Mucosa of descending colon (tissue), 3 donors: Measurements from ENCODE around the gene KCNC2. TPM values are rescaled to one million over a fixed set of nuclear protein-coding genes. Genes with fewer than 3 reads are reported as not detected.

Experiments used
- ATAC-seq: fragments of 200-7000 bp; cut with Tn5 transposase; one replicate; pipeline ENCODE4 v1.9.1; 2020; ENCODE audit warnings: mild to moderate bottlenecking, moderate library complexity
- DNase-seq, 3 donors: peaks; one replicate each; pipeline ENCODE4 v3.0.0-alpha.2; 2020
- H3K36me3 ChIP-seq: fragments of 200-600 bp; one replicate; pipeline ENCODE4 v1.8.0; 2021; ENCODE audit warnings: low read depth, mild to moderate bottlenecking
- H3K4me1 ChIP-seq: fragments of 200-600 bp; one replicate; pipeline ENCODE4 v1.8.0; 2021; ENCODE audit warnings: low read depth, mild to moderate bottlenecking
- H3K4me3 ChIP-seq: fragments of 200-600 bp; one replicate; pipeline ENCODE4 v1.8.0; 2021; ENCODE audit warnings: mild to moderate bottlenecking
- H3K9me3 ChIP-seq: fragments of 200-600 bp; one replicate; pipeline ENCODE4 v1.8.0; 2021; ENCODE audit warnings: mild to moderate bottlenecking
- CTCF ChIP-seq: fragments of 200-600 bp; IDR thresholded peaks from one replicate; pipeline ENCODE4 v1.8.0; 2022; ENCODE audit warnings: antibody characterized with exemption, mild to moderate bottlenecking
- intact Hi-C, 2 donors: fragments of 100-400 bp; cut with DNase I in 1 of 2; cut with micrococcal nuclease in 1 of 2; formaldehyde crosslinking; loops; one replicate each; pipeline versions ENCODE4 v1.11.0 to v1.11.1; 2022; cut with DNase I, micrococcal nuclease
- total RNA-seq, 3 donors: library from RNA; stranded (reverse); fragmentation: NEBNext Ultra II Directional in 2 of 3; extraction: Animal tissue kit (Norgen Biotek cat#: 25700) in 2 of 3; gene quantifications; one replicate each; pipeline versions ENCODE4 v1.2.1 to v1.2.4, GENCODE V29; 2021 to 2023
- donor health status: DM: no; HTN: no; CAD: no; lungs with moderate emphysema.
- donor health status: DM: no; HTN: no; CAD: no.
- donor health status: DM: no; HTN: yes; CAD: no.

KCNC2 gene
- total RNA-seq, 3 donors from 2014 or later: 0.44 TPM; not detected in 2

- intact Hi-C loops: no loop called here
- Histone ChIP-seq H3K9me3 (no peaks in the 10 kb centered on the region), H3K4me3 (no peak overlapping the region), H3K36me3 (no peaks in the 10 kb centered on the region), H3K4me1 (no peaks in the 10 kb centered on the region)
- no peak for TF ChIP-seq CTCF
- ATAC-seq (no peak), DNase-seq (no peak)
Observed at GRCh38 chr12:75227132-75227531, 17.5 kb upstream of the KCNC2 start.

GRCh38 chr12:75212072-75212471, 2.4 kb upstream of the KCNC2 start:
- DNase-seq (no peak), ATAC-seq (no peak)
- intact Hi-C loops: no loop called here
- no peak for TF ChIP-seq CTCF
- Histone ChIP-seq H3K4me1 (no peaks in the 10 kb centered on the region), H3K9me3 (no peaks in the 10 kb centered on the region), H3K4me3 (no peak overlapping the region), H3K36me3 (no peaks in the 10 kb centered on the region)

- ATAC-seq (no peak), DNase-seq (peak in 1 of 3 donors; percentile 5)
- intact Hi-C loops: no loop called here
Observed at GRCh38 chr12:75208856-75209811, 505 bp downstream of the KCNC2 start.

GRCh38 chr12:75207338-75208083, 2.1 kb downstream of the KCNC2 start:
- Histone ChIP-seq H3K9me3 (no peaks in the 10 kb centered on the region), H3K4me1 (no peaks in the 10 kb centered on the region), H3K4me3 (no peak overlapping the region), H3K36me3 (no peaks in the 10 kb centered on the region)
- peak in 1 of 3 donors; percentile 37 for DNase-seq
- TF ChIP-seq CTCF: no peak
- no peak for ATAC-seq
- intact Hi-C loops: no loop called here

More at GRCh38 chr12:75208856-75209811, 505 bp downstream of the KCNC2 start:
- Histone ChIP-seq H3K9me3 (no peaks in the 10 kb centered on the region), H3K4me3 (no peak overlapping the region), H3K4me1 (no peaks in the 10 kb centered on the region), H3K36me3 (no peaks in the 10 kb centered on the region)
- no peak for TF ChIP-seq CTCF

GRCh38 chr12:75205558-75205957, 4.1 kb downstream of the KCNC2 start:
- no peaks in the 10 kb centered on the region for H3K36me3 ChIP-seq
- H3K4me1 ChIP-seq: no peaks in the 10 kb centered on the region
- H3K9me3 ChIP-seq: no peaks in the 10 kb centered on the region
- ATAC-seq: no peak
- no peak for DNase-seq
- intact Hi-C loops: no loop called here
- no peak for TF ChIP-seq CTCF
- no peak overlapping the region for H3K4me3 ChIP-seq
